H9 (cell line): ENCODE measurements around the gene GORAB. TPM values are rescaled to one million over a fixed set of nuclear protein-coding genes. Genes with fewer than 3 reads are reported as not detected.

Experiments used
- DNase-seq: peaks from one replicate; pipeline ENCODE4 v3.0.0-alpha.2; 2017
- H2AFZ ChIP-seq: one replicate; pipeline ENCODE4 v1.6.1; 2013; ENCODE audit warnings: mild to moderate bottlenecking, low read length, control low read depth, moderate library complexity
- H2AK5ac ChIP-seq: 2 replicates; pipeline ENCODE4 v1.6.1; 2013; ENCODE audit warnings: low read length, control low read depth, mixed read lengths; ENCODE audit not compliant: insufficient read length
- H2BK120ac ChIP-seq: one replicate; pipeline ENCODE4 v1.6.1; 2013; ENCODE audit warnings: low read depth, mild to moderate bottlenecking, low read length, control low read depth, inconsistent platforms; ENCODE audit not compliant: poor library complexity, severe bottlenecking
- H2BK12ac ChIP-seq: 2 replicates; pipeline ENCODE4 v1.6.1; 2013; ENCODE audit warnings: low read length, control low read depth, mixed read lengths, low read depth; ENCODE audit not compliant: insufficient read length
- H2BK15ac ChIP-seq: 2 replicates; pipeline ENCODE4 v1.6.1; 2013; ENCODE audit warnings: low read depth, low read length, control low read depth
- H2BK20ac ChIP-seq: one replicate; pipeline ENCODE4 v1.6.1; 2013; ENCODE audit warnings: low read depth, mild to moderate bottlenecking, low read length, control low read depth, inconsistent platforms; ENCODE audit not compliant: poor library complexity, severe bottlenecking
- H2BK5ac ChIP-seq: 2 replicates; pipeline ENCODE4 v1.6.1; 2013; ENCODE audit warnings: low read length, control low read depth, mixed read lengths; ENCODE audit not compliant: insufficient read length
- H3K14ac ChIP-seq: 2 replicates; pipeline ENCODE4 v1.6.1; 2013; ENCODE audit warnings: low read length, control low read depth; ENCODE audit not compliant: insufficient read depth
- H3K18ac ChIP-seq: 2 replicates; pipeline ENCODE4 v1.6.1; 2013; ENCODE audit warnings: low read depth, mild to moderate bottlenecking, mixed read lengths, low read length, control low read depth; ENCODE audit not compliant: insufficient read length
- H3K23ac ChIP-seq: 2 replicates; pipeline ENCODE4 v1.6.1; 2013; ENCODE audit warnings: low read length, control low read depth, mixed read lengths, low read depth; ENCODE audit not compliant: insufficient read length
- H3K23me2 ChIP-seq: 2 replicates; pipeline ENCODE4 v1.6.1; 2013; ENCODE audit warnings: low read depth, mild to moderate bottlenecking, mixed read lengths, low read length, control low read depth; ENCODE audit not compliant: insufficient read length, poor library complexity, severe bottlenecking
- H3K27ac ChIP-seq: 2 replicates; pipeline ENCODE4 v1.5.1; 2013; ENCODE audit warnings: low read length, control low read depth, mixed read lengths, low read depth; ENCODE audit not compliant: insufficient read length
- H3K27me3 ChIP-seq: 2 replicates; pipeline ENCODE4 v1.6.1; 2013; ENCODE audit warnings: low read length, control low read depth, inconsistent platforms; ENCODE audit not compliant: insufficient read depth
- H3K4ac ChIP-seq: 2 replicates; pipeline ENCODE4 v1.6.1; 2013; ENCODE audit warnings: low read depth, mild to moderate bottlenecking, control low read depth, inconsistent platforms, low read length, moderate library complexity
- H3K4me1 ChIP-seq: 2 replicates; pipeline ENCODE4 v1.6.1; 2013; ENCODE audit warnings: low read length, control low read depth, inconsistent platforms; ENCODE audit not compliant: insufficient read depth
- H3K4me2 ChIP-seq: 2 replicates; pipeline ENCODE4 v1.6.1; 2013; ENCODE audit warnings: low read length, control low read depth, mixed read lengths; ENCODE audit not compliant: insufficient read length, insufficient read depth
- H3K56ac ChIP-seq: 2 replicates; pipeline ENCODE4 v1.6.1; 2013; ENCODE audit warnings: low read depth, mild to moderate bottlenecking, mixed read lengths, low read length, control low read depth; ENCODE audit not compliant: insufficient read length
- H3K79me1 ChIP-seq: 2 replicates; pipeline ENCODE4 v1.6.1; 2013; ENCODE audit warnings: low read depth, mild to moderate bottlenecking, moderate library complexity, low read length, control low read depth, inconsistent platforms; ENCODE audit not compliant: insufficient read depth, poor library complexity, severe bottlenecking
- H3K79me2 ChIP-seq: 2 replicates; pipeline ENCODE4 v1.6.1; 2013; ENCODE audit warnings: low read length, control low read depth, inconsistent platforms; ENCODE audit not compliant: insufficient read depth
- H3K9ac ChIP-seq: 2 replicates; pipeline ENCODE4 v1.6.1; 2013; ENCODE audit warnings: low read length, control low read depth, mixed read lengths; ENCODE audit not compliant: insufficient read length; ENCODE audit errors: extremely low read depth
- H3K9me3 ChIP-seq: one replicate; pipeline ENCODE4 v1.6.1; 2013; ENCODE audit warnings: low read depth, low read length, inconsistent platforms; ENCODE audit not compliant: control insufficient read depth
- H3T11ph ChIP-seq: one replicate; pipeline ENCODE4 v1.6.1; 2013; ENCODE audit warnings: mild to moderate bottlenecking, low read length, control low read depth, inconsistent platforms
- H4K20me1 ChIP-seq: one replicate; pipeline ENCODE4 v1.6.1; 2013; ENCODE audit not compliant: control insufficient read depth, insufficient read length, insufficient read depth
- H4K5ac ChIP-seq: 2 replicates; pipeline ENCODE4 v1.6.1; 2013; ENCODE audit warnings: low read depth, mild to moderate bottlenecking, mixed read lengths, low read length, control low read depth; ENCODE audit not compliant: insufficient read length
- H4K8ac ChIP-seq: replicated peaks from 2 replicates; pipeline ENCODE4 v1.6.1; 2013; ENCODE audit warnings: low read length, control low read depth, mixed read lengths, low read depth; ENCODE audit not compliant: insufficient read length
- H4K91ac ChIP-seq: 2 replicates; pipeline ENCODE4 v1.6.1; 2013; ENCODE audit warnings: low read depth, mild to moderate bottlenecking, moderate library complexity, mixed read lengths, low read length, control low read depth; ENCODE audit not compliant: insufficient read length
- H3K27ac Mint-ChIP-seq, 3 experiments: 2 replicates in 2 of 3; 3 replicates in 1 of 3; pipeline ENCODE4 v1.8.0; 2020 to 2021; ENCODE audit warnings: mixed read lengths in 3 of 3, mild to moderate bottlenecking in 1 of 3, moderate library complexity in 1 of 3
- H3K27me3 Mint-ChIP-seq: 2 replicates; pipeline ENCODE4 v1.8.0; 2021; ENCODE audit warnings: low read depth, mild to moderate bottlenecking, moderate library complexity, mixed read lengths
- H3K36me3 Mint-ChIP-seq, 3 experiments: 2 replicates in 2 of 3; 3 replicates in 1 of 3; pipeline ENCODE4 v1.8.0; 2020 to 2021; ENCODE audit warnings: low read depth in 3 of 3, mixed read lengths in 3 of 3; ENCODE audit not compliant: insufficient read depth in 1 of 3
- H3K4me1 Mint-ChIP-seq, 2 experiments: 2 replicates each; pipeline ENCODE4 v1.8.0; 2020; ENCODE audit warnings: mixed read lengths in 2 of 2
- H3K4me3 Mint-ChIP-seq, 2 experiments: 2 replicates in 1 of 2; 3 replicates in 1 of 2; pipeline ENCODE4 v1.8.0; 2020 to 2021; ENCODE audit warnings: mild to moderate bottlenecking in 2 of 2, mixed read lengths in 2 of 2, moderate library complexity in 1 of 2
- H3K9me3 Mint-ChIP-seq, 2 experiments: 2 replicates in 1 of 2; 3 replicates in 1 of 2; pipeline ENCODE4 v1.8.0; 2020; ENCODE audit warnings: mild to moderate bottlenecking in 2 of 2, mixed read lengths in 2 of 2, moderate library complexity in 1 of 2
- total RNA-seq: library from RNA; stranded (reverse); gene quantifications from 2 replicates; pipeline ENCODE4 v1.2.1, GENCODE V29; 2021
- TF ChIP-seq, protein P1 (sequence below): fragments of 200-600 bp; sonication (generic); conservative IDR thresholded peaks from 3 replicates; pipeline ENCODE4 v1.8.0; 2021; ENCODE audit warnings: antibody characterized with exemption, mild to moderate bottlenecking

Gene GORAB
- total RNA-seq, 1 experiment from 2014 or later, result 17.8 TPM

- Histone ChIP-seq H3K9ac (no peak overlapping the region), H2BK20ac (no peak overlapping the region), H3T11ph (no peak overlapping the region), H2AK5ac (no peak overlapping the region), H3K9me3 (no peaks in the 10 kb centered on the region), H3K79me2 (no peaks in the 10 kb centered on the region), H2BK15ac (no peak overlapping the region), H3K4ac (no peak overlapping the region), H3K18ac (no peak overlapping the region), H3K4me2 (no peak overlapping the region), H4K20me1 (no peaks in the 10 kb centered on the region), H3K14ac (no peak overlapping the region), H3K27me3 (no peaks in the 10 kb centered on the region), H3K23me2 (no peaks in the 10 kb centered on the region), H4K8ac (no peak overlapping the region), H4K91ac (no peak overlapping the region), H3K4me1 (peaks cover 8% of the 10 kb centered on the region; the same call in 1 of the 2 replicates), H3K27ac (no peak overlapping the region), H3K56ac (no peak overlapping the region), H3K79me1 (no peaks in the 10 kb centered on the region), H2BK12ac (no peak overlapping the region), H4K5ac (no peak overlapping the region), H2AFZ (no peak overlapping the region), H2BK5ac (no peak overlapping the region), H2BK120ac (no peak overlapping the region), H3K23ac (no peak overlapping the region)
- H3K27me3 Mint-ChIP-seq, result no peaks in the 10 kb centered on the region
- TF ChIP-seq, protein P1, sequence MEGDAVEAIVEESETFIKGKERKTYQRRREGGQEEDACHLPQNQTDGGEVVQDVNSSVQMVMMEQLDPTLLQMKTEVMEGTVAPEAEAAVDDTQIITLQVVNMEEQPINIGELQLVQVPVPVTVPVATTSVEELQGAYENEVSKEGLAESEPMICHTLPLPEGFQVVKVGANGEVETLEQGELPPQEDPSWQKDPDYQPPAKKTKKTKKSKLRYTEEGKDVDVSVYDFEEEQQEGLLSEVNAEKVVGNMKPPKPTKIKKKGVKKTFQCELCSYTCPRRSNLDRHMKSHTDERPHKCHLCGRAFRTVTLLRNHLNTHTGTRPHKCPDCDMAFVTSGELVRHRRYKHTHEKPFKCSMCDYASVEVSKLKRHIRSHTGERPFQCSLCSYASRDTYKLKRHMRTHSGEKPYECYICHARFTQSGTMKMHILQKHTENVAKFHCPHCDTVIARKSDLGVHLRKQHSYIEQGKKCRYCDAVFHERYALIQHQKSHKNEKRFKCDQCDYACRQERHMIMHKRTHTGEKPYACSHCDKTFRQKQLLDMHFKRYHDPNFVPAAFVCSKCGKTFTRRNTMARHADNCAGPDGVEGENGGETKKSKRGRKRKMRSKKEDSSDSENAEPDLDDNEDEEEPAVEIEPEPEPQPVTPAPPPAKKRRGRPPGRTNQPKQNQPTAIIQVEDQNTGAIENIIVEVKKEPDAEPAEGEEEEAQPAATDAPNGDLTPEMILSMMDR, result no peak
- H3K4me3 Mint-ChIP-seq, result no peak overlapping the region
- DNase-seq, result no peak
- H3K4me1 Mint-ChIP-seq, result peaks cover 17 to 30% of the 10 kb centered on the region in 2 experiments
- H3K27ac Mint-ChIP-seq, result no peak overlapping the region
- peaks cover 8 to 13% of the 10 kb centered on the region in 2 experiments; a peak in 4 of 5 replicates for H3K9me3 Mint-ChIP-seq
- peaks cover 2 to 12% (median 4%) of the 10 kb centered on the region in 3 experiments; a peak in 6 of 7 replicates for H3K36me3 Mint-ChIP-seq
These were observed 36.2 kb downstream of the GORAB start for GRCh38 chr1:170568197-170568596.
